ENCODE measurements around the gene NAT10.

The NAT10 gene

GRCh38 chr11:34149786-34150185 is 44.4 kb downstream of the NAT10 start:
- DNase-seq (ENCODE audit: low spot score): no peak

- DNase-seq (ENCODE audit: low spot score): no peak
These were observed 45.2 kb downstream of the NAT10 start for GRCh38 chr11:34150494-34151151.

GRCh38 chr11:34151166-34151565 is 45.7 kb downstream of the NAT10 start:
- DNase-seq (ENCODE audit: low spot score): no peak

GRCh38 chr11:34151916-34152845 is 46.8 kb downstream of the NAT10 start:
- DNase-seq (ENCODE audit: low spot score): no peak

GRCh38 chr11:34154059-34154875 is 48.8 kb downstream of the NAT10 start:
- DNase-seq (ENCODE audit: low spot score): no peak

- DNase-seq (ENCODE audit: low spot score): no peak
These were observed 49.8 kb downstream of the NAT10 start for GRCh38 chr11:34155057-34155756.

- no peak for DNase-seq (ENCODE audit: low spot score)
These were observed 50.3 kb downstream of the NAT10 start for GRCh38 chr11:34155757-34156062.

GRCh38 chr11:34157163-34157562 is 51.7 kb downstream of the NAT10 start:
- DNase-seq (ENCODE audit: low spot score): no peak

GRCh38 chr11:34158661-34159060 is 53.2 kb downstream of the NAT10 start:
- DNase-seq (ENCODE audit: low spot score): no peak

GRCh38 chr11:34160049-34160721 is 54.8 kb downstream of the NAT10 start:
- no peak for DNase-seq (ENCODE audit: low spot score)

- DNase-seq (ENCODE audit: low spot score): no peak
These were observed 55.4 kb downstream of the NAT10 start for GRCh38 chr11:34160791-34161190.

- no peak for DNase-seq (ENCODE audit: low spot score)
These were observed 55.9 kb downstream of the NAT10 start for GRCh38 chr11:34161361-34161760.

- DNase-seq (ENCODE audit: low spot score): no peak
These were observed 56.5 kb downstream of the NAT10 start for GRCh38 chr11:34161812-34162492.

- no peak for DNase-seq (ENCODE audit: low spot score)
These were observed 57.0 kb downstream of the NAT10 start for GRCh38 chr11:34162493-34162820.

GRCh38 chr11:34162856-34163255 is 57.4 kb downstream of the NAT10 start:
- no peak for DNase-seq (ENCODE audit: low spot score)

- no peak for DNase-seq (ENCODE audit: low spot score)
These were observed 59.7 kb downstream of the NAT10 start for GRCh38 chr11:34165121-34165520.

- DNase-seq (ENCODE audit: low spot score): no peak
These were observed 60.5 kb downstream of the NAT10 start for GRCh38 chr11:34165786-34166555.

GRCh38 chr11:34166806-34167740 is 61.6 kb downstream of the NAT10 start:
- no peak for DNase-seq (ENCODE audit: low spot score)

GRCh38 chr11:34167961-34168360 is 62.5 kb downstream of the NAT10 start:
- DNase-seq (ENCODE audit: low spot score): no peak

All from CD4-positive, alpha-beta T cell treated with Interleukin-6 at 100 ng/mL for 8 hours (primary cell).